ENCODE measurements around the gene CCNH.

The CCNH gene

DNA sequence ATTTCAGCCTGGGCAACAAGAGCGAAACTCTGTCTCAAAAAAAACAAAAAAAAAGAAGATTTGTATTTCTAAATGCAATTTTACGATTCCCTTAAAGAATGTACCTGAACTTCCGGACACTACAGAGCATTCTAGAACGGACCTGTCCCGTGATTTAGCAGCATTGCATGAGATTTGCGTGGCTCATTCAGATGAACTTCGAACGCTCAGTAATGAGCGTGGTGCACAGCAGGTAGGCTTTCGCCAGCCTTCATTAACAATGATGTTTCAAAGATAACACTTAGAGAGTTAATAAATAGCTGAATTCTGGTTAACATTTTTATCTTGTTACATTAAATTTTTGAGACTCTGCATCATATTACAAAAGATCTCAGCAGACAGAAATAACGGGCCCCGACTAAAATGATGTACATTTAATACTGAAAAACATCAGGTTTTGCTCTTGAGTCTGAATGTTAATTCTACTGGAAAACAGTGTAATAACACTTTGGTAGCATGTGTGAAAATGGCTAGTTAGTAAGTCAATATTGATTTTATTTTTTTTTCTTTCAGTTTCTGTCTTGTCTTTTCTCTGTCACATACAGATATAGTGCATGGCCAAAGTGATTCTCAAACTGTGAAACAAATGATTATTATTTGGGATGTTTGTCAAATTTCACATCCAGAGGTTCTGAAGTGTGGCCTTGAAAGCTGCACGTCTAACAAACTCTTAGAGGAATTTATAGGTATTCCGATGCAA, 23.3 kb downstream of the CCNH start (continued):
- TF ChIP-seq, protein P1, sequence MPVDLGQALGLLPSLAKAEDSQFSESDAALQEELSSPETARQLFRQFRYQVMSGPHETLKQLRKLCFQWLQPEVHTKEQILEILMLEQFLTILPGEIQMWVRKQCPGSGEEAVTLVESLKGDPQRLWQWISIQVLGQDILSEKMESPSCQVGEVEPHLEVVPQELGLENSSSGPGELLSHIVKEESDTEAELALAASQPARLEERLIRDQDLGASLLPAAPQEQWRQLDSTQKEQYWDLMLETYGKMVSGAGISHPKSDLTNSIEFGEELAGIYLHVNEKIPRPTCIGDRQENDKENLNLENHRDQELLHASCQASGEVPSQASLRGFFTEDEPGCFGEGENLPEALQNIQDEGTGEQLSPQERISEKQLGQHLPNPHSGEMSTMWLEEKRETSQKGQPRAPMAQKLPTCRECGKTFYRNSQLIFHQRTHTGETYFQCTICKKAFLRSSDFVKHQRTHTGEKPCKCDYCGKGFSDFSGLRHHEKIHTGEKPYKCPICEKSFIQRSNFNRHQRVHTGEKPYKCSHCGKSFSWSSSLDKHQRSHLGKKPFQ (tag by site-specific recombination; IDR thresholded peaks at IDR 0.05): no peak

- no peak overlapping the region for H3K4me3 ChIP-seq (ENCODE audit: low read depth, low read length)
- POLR2A ChIA-PET: no interaction called here
- TF ChIP-seq, protein P2, sequence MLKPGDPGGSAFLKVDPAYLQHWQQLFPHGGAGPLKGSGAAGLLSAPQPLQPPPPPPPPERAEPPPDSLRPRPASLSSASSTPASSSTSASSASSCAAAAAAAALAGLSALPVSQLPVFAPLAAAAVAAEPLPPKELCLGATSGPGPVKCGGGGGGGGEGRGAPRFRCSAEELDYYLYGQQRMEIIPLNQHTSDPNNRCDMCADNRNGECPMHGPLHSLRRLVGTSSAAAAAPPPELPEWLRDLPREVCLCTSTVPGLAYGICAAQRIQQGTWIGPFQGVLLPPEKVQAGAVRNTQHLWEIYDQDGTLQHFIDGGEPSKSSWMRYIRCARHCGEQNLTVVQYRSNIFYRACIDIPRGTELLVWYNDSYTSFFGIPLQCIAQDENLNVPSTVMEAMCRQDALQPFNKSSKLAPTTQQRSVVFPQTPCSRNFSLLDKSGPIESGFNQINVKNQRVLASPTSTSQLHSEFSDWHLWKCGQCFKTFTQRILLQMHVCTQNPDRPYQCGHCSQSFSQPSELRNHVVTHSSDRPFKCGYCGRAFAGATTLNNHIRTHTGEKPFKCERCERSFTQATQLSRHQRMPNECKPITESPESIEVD (tag by site-specific recombination; IDR thresholded peaks at IDR 0.05): peak; percentile 90
- TF ChIP-seq ZNF791 (tag by site-specific recombination; IDR thresholded peaks at IDR 0.05): no peak
- peak; percentile 88 for TF ChIP-seq ZNF843 (tag by site-specific recombination; IDR thresholded peaks at IDR 0.05)
- TF ChIP-seq ZNF580 (tag by site-specific recombination; IDR thresholded peaks at IDR 0.05): 0 out of 2 replicates have a peak, but pooled peaks have one; percentile 44
- peak; percentile 86 for TF ChIP-seq FEZF1 (tag by site-specific recombination; IDR thresholded peaks at IDR 0.05)
- TF ChIP-seq ZNF830 (tag by site-specific recombination; IDR thresholded peaks at IDR 0.05; ENCODE audit: low read depth): no peak
- TF ChIP-seq, protein P3, sequence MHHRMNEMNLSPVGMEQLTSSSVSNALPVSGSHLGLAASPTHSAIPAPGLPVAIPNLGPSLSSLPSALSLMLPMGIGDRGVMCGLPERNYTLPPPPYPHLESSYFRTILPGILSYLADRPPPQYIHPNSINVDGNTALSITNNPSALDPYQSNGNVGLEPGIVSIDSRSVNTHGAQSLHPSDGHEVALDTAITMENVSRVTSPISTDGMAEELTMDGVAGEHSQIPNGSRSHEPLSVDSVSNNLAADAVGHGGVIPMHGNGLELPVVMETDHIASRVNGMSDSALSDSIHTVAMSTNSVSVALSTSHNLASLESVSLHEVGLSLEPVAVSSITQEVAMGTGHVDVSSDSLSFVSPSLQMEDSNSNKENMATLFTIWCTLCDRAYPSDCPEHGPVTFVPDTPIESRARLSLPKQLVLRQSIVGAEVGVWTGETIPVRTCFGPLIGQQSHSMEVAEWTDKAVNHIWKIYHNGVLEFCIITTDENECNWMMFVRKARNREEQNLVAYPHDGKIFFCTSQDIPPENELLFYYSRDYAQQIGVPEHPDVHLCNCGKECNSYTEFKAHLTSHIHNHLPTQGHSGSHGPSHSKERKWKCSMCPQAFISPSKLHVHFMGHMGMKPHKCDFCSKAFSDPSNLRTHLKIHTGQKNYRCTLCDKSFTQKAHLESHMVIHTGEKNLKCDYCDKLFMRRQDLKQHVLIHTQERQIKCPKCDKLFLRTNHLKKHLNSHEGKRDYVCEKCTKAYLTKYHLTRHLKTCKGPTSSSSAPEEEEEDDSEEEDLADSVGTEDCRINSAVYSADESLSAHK (tag by site-specific recombination; IDR thresholded peaks at IDR 0.05): peak; percentile 60; the same call in 1 of the 2 replicates
- TF ChIP-seq OVOL3 (tag by site-specific recombination; IDR thresholded peaks at IDR 0.05): peak; percentile 91
- 0 out of 2 replicates have a peak, but pooled peaks have one; percentile 41 for TF ChIP-seq ZNF561 (tag by site-specific recombination; IDR thresholded peaks at IDR 0.05; ENCODE audit: borderline replicate concordance)
- TF ChIP-seq SCRT1 (tag by site-specific recombination; IDR thresholded peaks at IDR 0.05; ENCODE audit: borderline replicate concordance): peak; percentile 93
- no peak for TF ChIP-seq ZNF76 (tag by site-specific recombination; IDR thresholded peaks at IDR 0.05; ENCODE audit: borderline replicate concordance, low read depth)
- TF ChIP-seq ZXDB (tag by site-specific recombination; IDR thresholded peaks at IDR 0.05): peak; percentile 44; the same call in 1 of the 2 replicates
- peak; percentile 56; the same call in 1 of the 2 replicates for TF ChIP-seq ZSCAN30 (tag by site-specific recombination; IDR thresholded peaks at IDR 0.05)
- TF ChIP-seq BCL11B (tag by site-specific recombination; IDR thresholded peaks at IDR 0.05; ENCODE audit: low read depth): 0 out of 2 replicates have a peak, but pooled peaks have one; percentile 18
- H3K27ac ChIP-seq (ENCODE audit: extremely low read depth, low read depth, low read length): no peak overlapping the region
- H3K4me1 ChIP-seq (ENCODE audit: control insufficient read depth, insufficient read depth, low read length): no peaks in the 10 kb centered on the region
- H3K9me3 ChIP-seq (ENCODE audit: control insufficient read depth, insufficient read depth, low read depth, low read length): no peaks in the 10 kb centered on the region
- CTCF ChIA-PET: interaction anchor here (4.6 kb wide), 1 partner anchor 12 kb away, joined by 31 read pairs; no protein-coding TSS in a partner anchor
- peaks cover 61 to 87% of the 10 kb centered on the region in 2 experiments for H3K36me3 ChIP-seq (ENCODE audit: control insufficient read depth in 2 of 2, insufficient read depth in 1 of 2, low read length in 2 of 2)
Measured at GRCh38 chr5:87388129-87388528, 24.6 kb downstream of the CCNH start.

DNA sequence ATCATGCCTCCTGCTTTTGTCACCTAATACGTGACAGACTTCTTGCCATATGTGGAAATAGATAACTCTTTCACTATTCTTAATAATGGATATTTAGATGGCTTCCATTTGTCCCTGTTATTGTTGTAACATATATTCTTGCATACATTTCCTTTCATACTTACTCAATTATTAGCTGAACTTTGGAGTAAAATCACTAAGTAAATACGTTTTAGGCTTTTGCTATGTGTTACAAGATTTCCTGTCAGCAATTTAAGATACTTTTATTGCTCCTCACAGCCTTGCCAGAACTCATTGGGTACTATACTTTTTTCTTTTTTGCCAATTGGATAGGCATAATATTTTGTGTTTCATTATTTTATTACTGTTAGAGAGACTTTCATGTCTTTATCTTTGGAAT, 26.9 kb downstream of the CCNH start:
- H3K27ac ChIP-seq (ENCODE audit: extremely low read depth, low read depth, low read length): no peak overlapping the region
- CTCF ChIA-PET: interaction anchor here (0.6 kb wide), 1 partner anchor 118 kb away, joined by 3 read pairs; the partner anchor contains the start of gene RASA1
- no peak for TF ChIP-seq ZNF292 (tag by site-specific recombination; IDR thresholded peaks at IDR 0.05; ENCODE audit: borderline replicate concordance, low read depth)
- no peak for TF ChIP-seq ZNF114 (tag by site-specific recombination; IDR thresholded peaks at IDR 0.05)
- TF ChIP-seq SP3 (tag by site-specific recombination; IDR thresholded peaks at IDR 0.05): no peak
- TF ChIP-seq ZNF138 (tag by site-specific recombination; IDR thresholded peaks at IDR 0.05; ENCODE audit: borderline replicate concordance): no peak
- TF ChIP-seq ZNF362 (tag by site-specific recombination; IDR thresholded peaks at IDR 0.05): no peak
- no peak for TF ChIP-seq ZNF10 (tag by site-specific recombination; IDR thresholded peaks at IDR 0.05)
- no peak for TF ChIP-seq ZBTB21 (tag by site-specific recombination; IDR thresholded peaks at IDR 0.05)
- no peak for TF ChIP-seq ZNF248 (tag by site-specific recombination; IDR thresholded peaks at IDR 0.05)
- TF ChIP-seq HOXD13 (CRISPR knock-in tag; IDR thresholded peaks at IDR 0.05; ENCODE audit: borderline replicate concordance): no peak
- no peak for TF ChIP-seq KLF8 (tag by site-specific recombination; IDR thresholded peaks at IDR 0.05)
- TF ChIP-seq ZBTB48 (tag by site-specific recombination; IDR thresholded peaks at IDR 0.05): no peak
- H3K4me1 ChIP-seq (ENCODE audit: control insufficient read depth, insufficient read depth, low read length): no peaks in the 10 kb centered on the region
- peaks cover 49 to 83% of the 10 kb centered on the region in 2 experiments for H3K36me3 ChIP-seq (ENCODE audit: control insufficient read depth in 2 of 2, insufficient read depth in 1 of 2, low read length in 2 of 2)
- H3K4me3 ChIP-seq (ENCODE audit: low read depth, low read length): no peak overlapping the region
- POLR2A ChIA-PET: no interaction called here
- H3K9me3 ChIP-seq (ENCODE audit: control insufficient read depth, insufficient read depth, low read depth, low read length): no peaks in the 10 kb centered on the region
